Measurements from ENCODE around the gene TUB. TPM values are rescaled to one million over a fixed set of nuclear protein-coding genes. Genes with fewer than 3 reads are reported as not detected.

Gene TUB
- total RNA-seq, 1 donor from 2014 or later: 2.9 TPM

- no peak overlapping the region for H3K4me3 Mint-ChIP-seq (ENCODE audit: unreplicated experiment)
- H3K27me3 Mint-ChIP-seq (ENCODE audit: unreplicated experiment): peaks cover 1% of the 10 kb centered on the region
- no peak for TF ChIP-seq CTCF (IDR thresholded peaks at IDR 0.05; ENCODE audit: unreplicated experiment)
- H3K4me1 Mint-ChIP-seq (ENCODE audit: unreplicated experiment): no peaks in the 10 kb centered on the region
- no peaks in the 10 kb centered on the region for H3K36me3 Mint-ChIP-seq (ENCODE audit: low read depth, unreplicated experiment)
- H3K27ac Mint-ChIP-seq (ENCODE audit: unreplicated experiment): no peak overlapping the region
- H3K9me3 Mint-ChIP-seq (ENCODE audit: unreplicated experiment): no peaks in the 10 kb centered on the region
- no peak for DNase-seq (ENCODE audit: low spot score)
These were observed 35.2 kb upstream of the TUB start for GRCh38 chr11:8045839-8046238.

DNA sequence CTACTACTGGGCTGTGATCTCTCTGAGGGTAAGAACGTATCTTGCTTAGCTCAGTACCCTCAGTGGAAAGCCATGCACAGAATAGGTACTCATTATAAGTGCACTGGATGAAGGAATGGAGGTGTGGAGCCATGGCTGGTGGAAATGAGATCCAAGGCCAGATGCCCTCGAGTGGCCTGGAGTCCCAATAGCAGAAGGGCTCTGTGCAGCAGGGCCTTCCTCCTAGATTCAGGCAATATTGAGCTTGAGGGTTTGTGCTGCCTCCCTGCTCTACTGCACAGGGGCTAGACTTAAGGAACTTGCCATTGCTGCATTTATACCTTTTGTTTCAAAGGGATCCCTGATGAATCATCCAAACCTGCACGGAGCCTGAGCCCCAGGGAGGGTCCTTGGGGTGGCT is 33.6 kb upstream of the TUB start:
- H3K4me3 Mint-ChIP-seq (ENCODE audit: unreplicated experiment): no peak overlapping the region
- H3K27ac Mint-ChIP-seq (ENCODE audit: unreplicated experiment): no peak overlapping the region
- no peaks in the 10 kb centered on the region for H3K4me1 Mint-ChIP-seq (ENCODE audit: unreplicated experiment)
- H3K9me3 Mint-ChIP-seq (ENCODE audit: unreplicated experiment): no peaks in the 10 kb centered on the region
- H3K36me3 Mint-ChIP-seq (ENCODE audit: low read depth, unreplicated experiment): no peaks in the 10 kb centered on the region
- no peak for DNase-seq (ENCODE audit: low spot score)
- no peak for TF ChIP-seq CTCF (IDR thresholded peaks at IDR 0.05; ENCODE audit: unreplicated experiment)
- peaks cover 1% of the 10 kb centered on the region for H3K27me3 Mint-ChIP-seq (ENCODE audit: unreplicated experiment)

DNA sequence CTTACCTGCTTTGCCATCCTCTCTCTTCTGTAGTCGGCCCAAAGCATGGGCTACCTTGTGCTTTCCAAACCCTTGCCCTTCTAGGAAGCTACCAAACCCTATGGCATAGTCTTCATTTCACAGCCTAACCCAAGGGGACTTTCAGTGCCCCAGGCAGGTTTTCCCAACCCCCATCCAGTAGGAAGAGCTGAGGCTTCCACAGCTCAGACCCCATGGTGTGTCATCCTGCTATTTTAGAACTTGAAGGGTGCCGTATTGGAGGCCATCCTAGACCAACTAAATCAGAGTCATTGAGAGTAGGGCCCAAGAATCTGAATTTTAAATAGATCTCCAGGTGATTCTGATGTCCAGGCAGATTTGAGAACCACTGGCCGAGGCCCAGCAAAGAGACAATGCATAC is 31.9 kb upstream of the TUB start:
- Mint-ChIP-seq H3K4me3 (ENCODE audit: unreplicated experiment) (no peak overlapping the region), H3K27ac (ENCODE audit: unreplicated experiment) (no peak overlapping the region), H3K36me3 (ENCODE audit: low read depth, unreplicated experiment) (no peaks in the 10 kb centered on the region), H3K4me1 (ENCODE audit: unreplicated experiment) (no peaks in the 10 kb centered on the region), H3K9me3 (ENCODE audit: unreplicated experiment) (no peaks in the 10 kb centered on the region), H3K27me3 (ENCODE audit: unreplicated experiment) (peaks cover 1% of the 10 kb centered on the region)
- TF ChIP-seq CTCF (IDR thresholded peaks at IDR 0.05; ENCODE audit: unreplicated experiment): no peak
- no peak for DNase-seq (ENCODE audit: low spot score)

- DNase-seq (ENCODE audit: low spot score): no peak
- Mint-ChIP-seq H3K4me1 (ENCODE audit: unreplicated experiment) (no peaks in the 10 kb centered on the region), H3K27me3 (ENCODE audit: unreplicated experiment) (peaks cover 10% of the 10 kb centered on the region), H3K9me3 (ENCODE audit: unreplicated experiment) (no peaks in the 10 kb centered on the region), H3K36me3 (ENCODE audit: low read depth, unreplicated experiment) (no peaks in the 10 kb centered on the region), H3K27ac (ENCODE audit: unreplicated experiment) (no peak overlapping the region), H3K4me3 (ENCODE audit: unreplicated experiment) (no peak overlapping the region)
- peak; percentile 27 for TF ChIP-seq CTCF (IDR thresholded peaks at IDR 0.05; ENCODE audit: unreplicated experiment)
These were observed 25.7 kb upstream of the TUB start for GRCh38 chr11:8055091-8055835.

DNA sequence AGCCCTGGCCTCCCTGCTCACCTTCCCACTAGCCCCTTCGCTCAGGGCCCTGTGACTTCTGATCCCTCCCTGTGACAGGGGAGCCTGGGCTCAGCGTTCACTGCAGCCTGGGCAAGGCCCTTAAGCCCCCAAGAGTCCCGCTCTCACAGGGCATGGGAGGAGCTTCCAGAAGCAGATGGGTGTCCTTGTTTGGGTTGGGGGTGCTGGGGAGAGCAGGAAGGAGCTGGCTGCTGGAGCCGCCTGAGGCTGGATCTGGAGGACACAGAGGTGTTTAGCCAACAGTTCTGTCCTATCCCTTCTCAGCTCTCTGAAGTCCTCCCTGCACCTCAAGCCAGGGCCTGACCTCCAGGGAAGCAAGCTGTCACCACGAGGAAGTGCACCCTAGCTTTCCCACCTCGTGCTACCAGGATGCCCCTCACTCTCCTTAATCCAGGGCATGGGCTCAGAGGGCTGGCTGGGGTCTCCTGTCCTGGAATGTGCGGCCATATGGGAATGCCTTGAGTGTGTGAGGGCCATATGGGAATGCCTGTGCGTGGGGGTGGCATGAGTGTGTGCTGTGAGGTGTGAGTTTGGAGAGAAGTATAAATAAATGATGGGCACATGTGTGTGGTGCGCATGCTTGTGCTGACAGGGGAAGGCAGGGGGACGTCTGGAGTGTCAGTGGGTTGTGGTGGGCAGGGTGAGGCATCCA is 25.0 kb upstream of the TUB start:
- Mint-ChIP-seq H3K4me3 (ENCODE audit: unreplicated experiment) (no peak overlapping the region), H3K9me3 (ENCODE audit: unreplicated experiment) (no peaks in the 10 kb centered on the region), H3K27me3 (ENCODE audit: unreplicated experiment) (peaks cover 9% of the 10 kb centered on the region), H3K36me3 (ENCODE audit: low read depth, unreplicated experiment) (no peaks in the 10 kb centered on the region), H3K4me1 (ENCODE audit: unreplicated experiment) (no peaks in the 10 kb centered on the region), H3K27ac (ENCODE audit: unreplicated experiment) (no peak overlapping the region)
- DNase-seq (ENCODE audit: low spot score): no peak
- no peak for TF ChIP-seq CTCF (IDR thresholded peaks at IDR 0.05; ENCODE audit: unreplicated experiment)
